Activated CD8-positive, alpha-beta memory T cell treated with anti-CD3 and anti-CD28 coated beads, Interleukin-2, amount 50 U/mL, for 1 hour (primary cell): ENCODE data around the gene LOC101059915.

Experiments
- DNase-seq: peaks from one replicate; pipeline ENCODE4 v3.0.0-alpha.2; 2020; ENCODE audit errors: extremely low read depth

The LOC101059915 gene

DNA sequence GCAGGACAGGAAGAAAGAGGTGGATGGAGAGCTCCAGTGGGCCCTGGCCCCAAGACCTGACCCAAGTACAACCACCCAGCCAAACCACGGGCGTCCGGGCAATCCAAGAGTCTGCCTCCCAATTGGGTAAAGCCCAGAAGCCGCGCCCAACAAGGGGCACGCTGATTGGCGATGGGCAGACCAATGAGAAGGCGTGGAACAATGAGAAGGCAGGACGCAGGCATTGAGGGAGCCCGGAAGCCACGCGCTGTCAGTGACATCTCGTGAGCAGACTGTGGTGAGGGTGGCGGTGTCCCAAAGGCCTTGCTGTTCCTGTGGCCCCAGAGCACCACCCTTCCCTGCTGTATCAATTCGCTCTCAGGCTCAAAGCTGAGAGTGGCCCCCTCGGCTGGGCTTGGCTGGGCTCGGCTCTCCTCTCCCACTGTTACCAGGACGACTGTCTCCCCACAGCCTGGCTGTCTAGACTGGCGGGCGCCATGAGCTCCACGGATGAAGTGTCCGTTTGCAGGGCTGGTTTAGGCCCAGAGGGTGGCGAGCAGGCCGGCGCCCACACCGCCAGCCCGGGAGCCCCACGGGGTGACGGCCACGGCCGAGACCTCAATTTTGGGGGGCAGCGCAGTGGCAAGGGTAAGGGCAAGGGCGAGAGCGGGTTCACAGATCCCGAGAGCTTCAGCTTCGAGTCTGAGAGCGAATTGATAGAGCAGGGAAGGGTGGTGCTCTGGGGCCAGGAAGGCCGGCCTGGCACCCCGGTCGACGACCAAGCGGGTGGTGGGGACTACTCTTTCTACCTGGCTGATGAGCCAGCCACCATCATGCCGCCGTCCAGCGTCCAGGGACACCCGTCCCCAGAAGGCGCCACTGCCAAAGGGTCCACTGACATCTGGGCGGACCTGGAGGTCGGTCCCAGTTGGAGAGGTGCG is at the start of gene LOC101059915:
Gene LOC101059915 (plus strand): TSS at position 219 of the 920 bp plus-strand sequence.
- no peak for DNase-seq

DNA sequence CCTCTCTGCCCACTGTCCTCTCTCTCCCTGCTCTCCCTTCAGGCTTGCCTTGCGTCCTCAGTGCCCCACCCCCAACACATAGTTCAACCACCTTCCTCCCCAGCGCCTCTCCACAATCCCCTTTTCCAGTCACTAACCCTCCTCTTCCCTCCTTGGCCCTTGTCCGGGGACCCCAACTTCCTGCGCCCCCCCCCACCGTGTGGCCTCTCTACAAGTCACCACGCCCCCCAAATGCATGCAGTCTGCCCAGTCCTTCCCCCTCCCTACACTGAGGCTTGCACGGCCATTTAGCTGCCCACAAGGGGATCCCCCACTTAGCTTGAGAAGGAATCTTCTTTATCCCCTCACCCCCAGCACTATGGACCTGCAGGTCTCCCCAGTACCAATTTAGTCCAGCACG is 49.6 kb upstream of the LOC101059915 start:
- no peak for DNase-seq

DNA sequence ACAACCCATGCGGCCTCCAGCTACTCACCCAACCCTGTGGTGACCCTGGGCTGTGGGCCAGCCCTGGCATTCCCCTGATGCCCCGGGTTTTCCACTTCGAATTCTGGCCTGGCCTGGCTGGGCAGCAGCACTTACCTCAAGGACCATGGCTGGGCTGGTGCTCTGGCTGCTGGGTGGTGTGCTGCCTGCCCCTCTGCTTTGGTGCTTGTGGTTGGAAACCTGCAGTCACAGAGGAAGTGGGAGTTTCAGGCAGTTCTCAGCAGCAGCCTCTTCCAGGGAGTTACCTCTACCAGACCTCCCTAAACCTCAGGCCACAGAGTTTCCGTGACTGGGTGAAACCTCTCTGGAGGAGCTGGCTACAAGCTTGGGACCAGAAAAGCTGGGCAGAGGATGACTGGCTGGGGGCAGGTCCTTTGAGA is 49.0 kb upstream of the LOC101059915 start, which contains the start of gene CXCR3:
Gene CXCR3 (minus strand): TSS at position 209 of the 419 bp plus-strand sequence. CDS start 62 bp downstream, at position 147.
- peak; percentile 60 for DNase-seq

DNA sequence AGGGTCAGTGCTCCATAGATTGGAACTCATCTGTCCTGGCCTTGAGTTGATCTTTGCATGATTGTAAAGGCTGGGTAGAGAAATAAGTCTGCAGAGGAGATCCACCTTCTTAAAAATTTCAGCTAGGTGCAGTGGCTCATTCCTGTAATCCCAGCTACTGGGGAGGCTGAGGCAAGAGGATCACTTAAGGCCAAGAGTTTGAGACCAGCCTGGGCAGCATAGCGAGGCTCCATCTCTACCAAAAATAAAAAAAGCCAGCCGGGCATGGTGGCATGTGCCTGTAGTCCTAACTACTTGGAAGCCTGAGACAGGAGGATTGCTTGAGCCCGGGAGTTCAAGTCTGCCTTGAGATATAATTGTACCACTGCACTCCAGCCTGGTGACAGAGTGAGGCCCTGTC is 48.6 kb upstream of the LOC101059915 start:
- no peak for DNase-seq

DNA sequence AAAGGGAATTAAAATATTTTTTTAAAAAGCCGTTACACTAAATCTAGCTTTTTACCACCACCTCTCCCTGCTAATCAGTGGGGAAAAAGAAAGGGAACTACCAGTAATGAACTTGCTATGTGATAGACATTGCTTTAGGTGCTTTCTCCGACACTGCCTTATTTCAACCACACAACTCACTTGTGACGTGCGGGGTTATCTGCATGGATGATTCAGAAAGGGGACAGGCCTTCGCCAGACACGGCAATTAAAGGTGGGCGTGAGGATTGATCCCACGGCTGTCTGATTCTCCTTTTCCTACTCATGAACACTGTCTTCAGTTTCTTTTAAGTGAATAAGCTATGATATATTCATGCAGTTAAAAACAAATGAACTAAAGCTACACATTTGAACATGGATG is 48.2 kb upstream of the LOC101059915 start:
- peak; percentile 59 for DNase-seq

DNA sequence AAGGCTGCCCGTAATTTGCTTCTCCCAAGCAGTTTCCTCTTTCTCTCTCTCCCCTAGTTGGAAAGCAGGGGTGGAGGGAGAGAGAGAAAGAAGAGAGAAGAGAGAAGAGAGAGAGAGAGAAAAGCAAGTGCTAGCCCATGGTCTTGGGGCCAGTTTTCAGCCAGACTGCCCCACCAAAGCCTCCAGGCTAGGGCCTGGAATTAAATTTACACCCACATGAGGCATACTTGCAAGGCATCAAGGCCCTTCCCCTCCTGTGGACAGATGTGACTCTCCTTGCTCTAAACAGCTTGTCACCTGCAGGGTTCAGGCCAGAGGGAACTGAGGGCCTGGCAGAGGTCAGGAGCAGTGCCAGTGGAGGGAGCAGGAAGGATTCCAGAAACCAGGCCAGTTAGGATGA is 47.4 kb upstream of the LOC101059915 start:
- no peak for DNase-seq

DNA sequence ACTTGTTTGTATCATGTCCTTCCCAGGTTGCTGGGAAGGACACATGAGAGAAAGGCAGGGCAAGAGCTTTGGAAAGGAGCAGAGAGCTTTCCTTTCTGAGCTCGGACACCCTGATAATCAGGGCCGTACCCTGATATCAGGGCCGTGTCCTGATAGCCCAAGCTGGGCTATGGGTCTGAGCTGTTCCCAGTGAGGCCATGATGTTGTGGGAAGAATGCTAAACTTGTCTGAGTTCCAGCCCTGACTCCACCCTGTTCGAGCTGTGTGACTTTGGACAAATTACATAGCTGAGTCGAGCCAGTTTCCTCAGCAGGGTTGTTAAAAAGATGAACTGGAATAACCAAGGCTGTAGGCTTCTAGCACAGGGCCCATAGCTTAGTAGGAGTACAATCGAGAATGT is 45.7 kb upstream of the LOC101059915 start:
- no peak for DNase-seq

DNA sequence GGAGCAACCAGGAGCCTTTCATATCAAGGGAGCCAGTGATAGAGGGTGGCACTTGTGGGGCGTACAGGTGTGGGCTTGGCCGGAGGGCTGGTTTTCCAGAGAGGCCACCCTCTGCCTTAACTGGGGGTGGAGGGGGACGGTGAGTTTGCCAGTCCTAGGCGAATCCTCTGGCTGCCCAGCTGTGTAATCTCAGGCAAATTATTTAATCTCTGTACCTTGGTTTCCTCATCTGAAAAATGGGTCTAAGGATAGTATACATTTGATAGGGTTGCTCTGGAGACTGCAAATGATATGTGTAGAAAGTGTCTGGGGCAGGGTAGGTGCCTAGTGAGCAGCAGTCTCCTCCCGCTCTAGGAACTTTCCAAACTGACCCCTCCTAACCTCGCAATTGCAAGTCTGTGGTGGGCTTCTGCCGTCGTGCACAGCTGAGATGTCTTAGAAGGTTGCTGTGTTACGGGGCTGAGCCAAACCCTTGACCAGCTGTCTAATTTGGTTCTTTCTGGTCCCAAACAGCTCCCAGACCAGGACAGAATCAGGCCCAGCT is 45.2 kb upstream of the LOC101059915 start:
- no peak for DNase-seq

DNA sequence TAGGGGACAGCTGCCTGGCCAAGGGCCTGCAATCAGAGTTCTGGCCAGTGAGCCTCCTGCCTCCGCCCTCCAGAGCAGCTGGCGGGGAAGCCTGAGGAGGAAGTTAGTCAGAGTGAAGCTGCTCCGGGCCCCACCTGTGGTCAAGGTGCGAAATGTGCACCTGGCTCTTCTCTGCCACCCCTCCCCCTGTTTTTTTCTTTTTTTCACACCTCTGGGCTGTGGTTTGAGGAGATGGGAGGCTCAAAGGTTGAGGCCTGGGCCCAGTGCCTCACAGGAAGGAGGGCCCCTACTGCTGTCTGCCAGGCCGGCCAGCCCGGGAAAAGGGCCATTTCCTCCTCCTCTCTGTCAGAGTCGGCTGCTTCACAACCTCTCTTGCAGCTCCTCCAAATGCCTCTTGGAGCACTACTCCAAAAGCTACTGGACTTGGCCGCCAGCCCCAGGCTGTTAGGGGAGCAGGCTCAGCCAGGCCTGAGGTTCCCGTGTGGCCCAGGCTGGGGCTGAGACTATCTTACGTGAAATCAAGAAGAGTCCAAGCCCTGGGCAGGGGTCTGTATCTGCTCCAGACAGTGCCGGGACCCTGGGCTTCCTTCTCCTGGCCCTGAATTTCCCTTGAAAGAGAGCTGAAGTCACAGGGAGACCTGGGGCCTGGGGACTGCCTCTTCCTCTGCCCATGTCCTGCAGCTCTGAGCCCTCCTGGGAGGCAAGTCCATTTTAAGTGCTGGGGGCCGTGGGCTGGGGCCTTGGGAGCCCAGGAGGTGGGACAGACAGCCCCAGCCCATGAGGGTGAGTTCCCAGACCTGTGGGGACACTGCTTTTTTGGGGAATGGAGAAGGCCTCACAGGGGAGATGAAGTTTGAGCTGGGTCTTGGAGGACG is 44.5 kb upstream of the LOC101059915 start:
- DNase-seq = peak; percentile 55

DNA sequence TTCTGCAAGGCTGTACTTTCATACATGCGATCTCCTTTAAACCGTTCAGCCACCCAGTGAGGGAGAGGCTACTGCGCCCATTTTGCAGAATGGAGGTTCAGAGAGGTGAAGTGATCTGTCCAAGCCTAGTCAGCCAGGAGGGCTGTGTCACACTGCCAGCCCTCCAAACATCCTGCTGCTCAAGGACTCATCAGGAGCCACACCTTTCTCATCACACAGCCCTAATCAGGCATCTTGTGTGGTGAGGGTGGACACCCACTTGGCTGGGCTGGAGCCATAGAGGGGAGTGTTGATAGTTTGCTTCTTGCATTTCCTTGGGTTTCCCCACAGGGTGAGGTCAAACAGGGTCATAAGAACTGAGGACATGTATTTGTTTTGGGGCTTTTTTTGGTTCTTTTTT is 43.6 kb upstream of the LOC101059915 start:
- DNase-seq = no peak

DNA sequence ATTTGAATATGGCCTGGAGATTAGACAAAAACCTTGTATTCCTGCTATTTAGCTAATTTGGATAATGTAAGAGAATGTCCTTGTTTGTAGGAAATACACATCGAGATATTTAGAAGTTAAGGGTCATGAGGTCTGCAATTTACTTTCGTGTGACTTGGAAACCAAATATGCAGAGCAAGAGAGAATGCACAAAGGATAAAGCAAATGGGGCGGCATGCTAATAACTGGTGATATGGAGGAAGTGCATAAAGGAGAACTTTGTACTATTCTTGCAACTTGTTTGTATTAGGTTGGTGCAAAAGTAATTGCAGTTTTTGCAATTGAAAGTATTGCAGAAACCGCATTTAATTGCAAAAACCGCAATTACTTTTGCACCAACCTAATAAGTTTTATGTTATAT is 41.9 kb upstream of the LOC101059915 start:
- DNase-seq = no peak

DNA sequence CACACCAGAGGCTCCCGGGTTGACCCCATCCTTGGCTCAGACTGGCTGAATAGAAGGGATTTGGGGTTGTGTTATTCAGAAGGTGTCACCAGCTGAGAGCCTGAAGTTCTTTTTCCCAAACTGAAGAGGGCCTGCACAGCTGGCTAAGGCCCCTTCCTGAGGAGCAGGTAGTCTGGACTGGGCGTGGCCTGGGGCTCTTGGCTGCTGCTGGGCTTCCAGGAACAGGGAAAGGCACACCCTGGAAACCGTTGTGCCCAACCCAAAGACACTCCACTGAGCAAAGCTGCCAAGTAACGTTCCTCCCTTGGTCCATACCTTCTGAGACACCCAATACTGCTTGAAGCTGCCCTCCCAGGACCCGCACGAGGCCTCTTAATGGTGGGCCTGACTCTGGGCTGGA is 40.8 kb upstream of the LOC101059915 start:
- no peak for DNase-seq

DNA sequence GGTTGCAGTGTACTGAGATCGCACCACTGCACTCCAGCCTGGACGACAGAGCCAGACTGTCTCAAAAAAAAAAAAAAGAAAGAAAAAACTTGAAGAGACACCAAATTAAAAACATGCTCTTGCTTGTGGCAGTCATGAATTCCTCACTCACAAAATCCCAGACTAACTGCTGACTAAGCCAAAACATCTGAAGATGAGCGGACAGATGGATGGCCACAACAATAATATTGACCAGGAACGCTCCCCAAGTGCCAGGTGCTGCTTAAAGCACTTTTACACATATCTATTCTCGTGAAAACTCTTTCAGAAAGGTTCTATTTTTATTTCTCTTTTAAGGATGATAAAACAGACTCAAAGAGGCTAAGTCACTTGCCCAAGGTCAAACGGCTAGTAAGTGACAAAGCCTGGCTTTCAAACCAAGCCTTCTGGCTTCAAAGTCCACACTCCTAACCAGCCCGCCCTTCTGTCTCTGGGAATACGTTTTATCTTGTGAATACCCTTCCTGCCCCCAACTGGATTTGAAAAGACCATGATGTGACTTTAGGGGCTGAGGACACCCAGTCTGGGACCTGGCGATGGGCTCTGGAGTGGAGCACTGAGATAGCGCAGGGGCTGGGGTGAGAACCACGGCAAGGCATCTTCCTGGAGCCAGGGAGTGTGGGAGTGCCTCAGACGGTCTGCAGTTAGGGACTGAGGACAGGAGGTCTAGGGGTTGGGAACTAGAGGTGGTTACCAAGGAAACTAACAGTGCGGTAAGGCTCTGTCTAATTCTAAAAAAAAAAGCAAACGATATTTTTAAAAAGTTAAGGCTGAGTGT is 39.5 kb upstream of the LOC101059915 start:
- no peak for DNase-seq

DNA sequence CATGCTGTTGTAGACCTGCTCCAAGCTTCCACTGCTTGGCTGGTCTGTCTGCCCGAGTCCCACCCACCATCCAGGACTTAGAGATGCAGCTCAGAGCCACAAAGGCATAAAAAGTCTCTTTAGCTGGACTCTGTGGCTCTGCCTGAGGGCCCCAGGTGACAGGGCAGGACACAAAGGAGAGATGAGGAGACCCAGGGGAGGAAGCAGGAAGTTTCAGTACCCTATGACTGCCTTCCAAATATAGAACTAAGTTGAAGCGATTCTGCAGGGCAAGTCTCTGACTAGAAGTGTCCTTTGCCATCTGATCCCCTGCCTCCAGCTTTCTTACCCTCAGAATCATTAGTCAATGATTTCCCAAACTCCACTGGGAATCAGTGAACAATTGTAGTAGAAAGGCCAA is 37.9 kb upstream of the LOC101059915 start:
- no peak for DNase-seq

DNA sequence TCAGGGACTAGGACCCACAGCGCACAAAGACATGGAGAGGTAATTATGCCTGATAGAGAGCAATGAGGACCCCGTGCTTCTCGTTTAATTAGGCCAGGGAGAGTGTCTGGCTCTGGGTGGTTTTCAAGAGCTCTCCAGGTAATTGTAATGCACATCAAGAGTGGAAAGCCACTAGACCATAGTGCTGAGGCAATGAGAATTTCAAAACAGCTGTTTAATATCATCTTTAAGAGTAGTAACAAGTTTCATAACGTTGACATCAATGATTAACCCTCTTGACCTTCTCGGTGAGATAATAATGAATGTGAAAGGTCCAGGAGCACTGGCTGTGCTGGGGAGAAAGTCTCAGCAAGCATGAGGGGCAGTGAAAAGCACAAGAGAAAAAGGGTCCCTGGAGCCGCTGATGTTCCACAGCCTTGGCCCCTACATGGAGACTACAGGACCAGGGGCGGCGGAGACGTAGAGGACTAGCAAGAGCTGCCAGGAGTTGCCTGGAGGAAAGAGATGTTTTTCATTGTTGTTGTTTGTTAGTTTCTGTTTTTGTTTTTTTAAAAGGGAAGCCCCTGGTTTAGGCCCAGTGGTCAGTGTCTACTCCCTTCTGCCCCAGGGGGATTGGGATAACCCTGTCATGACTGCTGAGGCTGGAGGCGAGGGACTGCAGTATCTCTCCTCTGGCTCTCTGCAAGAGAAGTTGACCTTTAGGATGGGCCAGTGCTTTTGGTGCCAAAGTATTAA is 34.3 kb upstream of the LOC101059915 start:
- no peak for DNase-seq

DNA sequence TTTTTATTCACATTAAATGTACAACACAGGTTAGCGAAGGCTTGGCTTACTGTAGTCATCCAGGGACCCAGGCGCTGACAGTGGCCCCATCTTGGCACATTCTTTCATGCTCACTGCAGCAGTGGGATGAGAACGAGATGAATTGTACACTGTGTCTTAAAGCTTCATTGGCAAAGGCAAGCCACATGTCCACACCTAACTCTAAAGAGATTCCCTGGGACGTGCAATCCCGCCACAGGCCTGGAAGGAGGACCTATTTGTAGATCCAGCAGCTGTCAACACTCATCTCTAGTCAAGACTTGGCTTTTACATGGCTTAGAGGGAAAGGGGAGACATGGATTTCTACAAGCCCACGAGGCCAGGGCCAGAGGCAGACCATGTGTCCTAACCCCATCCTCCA is 33.0 kb upstream of the LOC101059915 start:
- DNase-seq = no peak

DNA sequence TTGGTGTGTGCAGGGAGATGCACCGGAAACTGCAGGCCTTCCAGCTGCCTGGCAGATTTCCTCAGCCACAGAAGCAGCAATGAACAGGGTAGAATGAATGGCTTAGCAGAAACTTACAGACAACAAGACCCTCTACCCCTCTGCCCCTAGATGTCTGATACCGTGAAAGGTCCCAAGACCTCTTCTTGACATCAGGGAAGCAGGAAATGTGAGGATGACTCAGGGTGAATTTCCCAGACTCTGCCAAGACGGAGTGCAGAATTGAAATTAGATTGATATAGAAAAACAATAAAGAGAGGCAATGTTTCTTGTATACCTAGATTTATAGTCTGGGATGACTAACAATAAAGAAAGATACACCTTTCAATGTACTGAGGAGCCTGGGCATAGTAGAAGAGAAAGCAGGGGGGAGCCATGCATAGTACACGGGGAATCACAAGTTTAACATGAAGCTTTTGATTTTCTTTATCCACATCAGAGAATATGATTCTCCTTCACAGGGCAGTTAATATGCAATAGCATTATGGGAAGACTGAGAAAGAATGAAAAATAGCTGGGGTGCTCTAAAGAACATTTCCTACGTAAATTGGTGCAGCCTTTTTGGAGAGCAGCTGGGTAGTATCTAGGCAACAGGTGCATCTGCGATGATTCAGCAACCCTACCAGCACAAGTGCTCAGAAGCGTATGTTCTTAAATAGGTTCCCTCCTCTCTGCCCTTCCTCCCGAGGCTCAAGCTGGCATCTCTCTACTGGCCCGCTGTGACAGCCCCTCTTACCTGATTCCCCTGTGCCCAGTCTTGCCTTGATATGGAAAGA is 30.7 kb upstream of the LOC101059915 start:
- DNase-seq = no peak

DNA sequence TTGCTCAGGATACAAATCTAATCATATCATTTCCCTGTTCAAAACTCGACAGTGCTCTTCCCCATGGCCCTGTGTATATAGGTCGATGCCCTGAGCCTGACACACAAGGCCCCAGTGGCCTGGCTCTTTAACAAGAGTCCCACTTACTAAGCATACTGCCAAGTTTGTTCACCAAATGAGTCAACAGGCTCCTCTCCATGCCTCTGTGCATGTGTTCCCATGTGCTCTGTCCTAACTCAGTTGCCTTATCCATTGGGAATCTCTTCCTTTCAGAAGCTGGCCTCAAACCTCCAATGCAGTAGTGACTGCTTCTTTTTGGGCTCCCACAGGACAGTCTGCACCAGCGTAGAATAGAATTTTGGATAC is 30.1 kb upstream of the LOC101059915 start:
- DNase-seq = no peak

DNA sequence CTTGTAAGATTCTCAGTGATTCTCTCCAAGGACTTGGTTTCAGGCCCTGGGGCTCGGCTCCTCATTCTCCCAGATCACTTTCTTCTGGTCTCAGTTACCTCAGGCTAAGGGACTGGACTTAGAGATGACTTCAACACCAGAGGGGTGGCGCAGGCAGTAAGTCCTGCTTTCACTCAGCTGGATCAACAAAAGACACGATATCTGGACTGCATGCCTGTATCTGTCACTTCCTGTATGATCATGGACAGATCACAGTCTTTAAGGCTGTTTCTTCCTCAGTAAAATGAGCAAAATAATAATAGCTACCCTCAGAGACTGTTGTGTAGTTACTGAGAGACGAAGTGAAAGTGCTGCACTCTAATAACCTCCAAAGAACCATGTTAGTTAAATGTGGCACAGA is 29.5 kb upstream of the LOC101059915 start:
- no peak for DNase-seq

DNA sequence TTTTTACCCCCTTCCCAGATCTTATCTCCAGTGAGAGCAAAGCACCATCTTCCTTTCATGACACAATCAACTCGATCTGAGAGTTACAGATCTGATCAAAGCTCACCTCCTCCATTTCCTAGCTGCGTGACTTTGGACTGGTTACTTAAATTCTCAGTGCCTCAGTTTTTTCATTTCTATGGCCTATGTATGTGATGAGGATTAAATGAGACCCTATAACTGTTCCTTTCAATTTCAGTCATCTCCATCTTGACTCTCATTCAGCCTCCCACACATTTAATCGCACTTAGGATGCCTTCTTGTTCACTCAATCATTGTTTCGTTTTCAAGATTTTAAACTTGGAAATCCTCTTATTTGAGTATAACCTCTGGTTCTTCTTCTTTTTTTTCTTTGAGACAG is 28.9 kb upstream of the LOC101059915 start:
- no peak for DNase-seq
